Activated naive CD4-positive, alpha-beta T cell treated with anti-CD3 and anti-CD28 coated beads, Interleukin-2, amount 10 ng/mL, durations not matched to agents 7 days and 5 days (primary cell): ENCODE results near the gene RHO.
"Not testable (repeated sequence)": the region's sequence is repeated elsewhere in the genome, so short reads cannot be mapped to it uniquely, and the experiment has no call there.

Source experiments
- CTCF ChIA-PET: fragments of 350-600 bp; sonication (Branson Sonifier 250); formaldehyde crosslinking; loops from one replicate; lab custom pipeline; 2021; ENCODE audit warnings: antibody characterized with exemption; lab: Charles Lee
- DNase-seq: peaks from one replicate; pipeline ENCODE4 v3.0.0-alpha.2; 2020
- H3K27ac Mint-ChIP-seq: one replicate; pipeline ENCODE4 v1.8.0; 2021; ENCODE audit warnings: mild to moderate bottlenecking, moderate library complexity, mixed read lengths
- H3K27me3 Mint-ChIP-seq: one replicate; pipeline ENCODE4 v1.8.0; 2021; ENCODE audit warnings: mild to moderate bottlenecking, mixed read lengths
- H3K36me3 Mint-ChIP-seq: one replicate; pipeline ENCODE4 v1.8.0; 2021; ENCODE audit warnings: mixed read lengths
- H3K4me1 Mint-ChIP-seq: one replicate; pipeline ENCODE4 v1.8.0; 2021; ENCODE audit warnings: mixed read lengths
- H3K4me3 Mint-ChIP-seq: one replicate; pipeline ENCODE4 v1.8.0; 2021; ENCODE audit warnings: mild to moderate bottlenecking, moderate library complexity, mixed read lengths
- H3K9me3 Mint-ChIP-seq: one replicate; pipeline ENCODE4 v1.8.0; 2021; ENCODE audit warnings: mixed read lengths

Gene RHO

DNA sequence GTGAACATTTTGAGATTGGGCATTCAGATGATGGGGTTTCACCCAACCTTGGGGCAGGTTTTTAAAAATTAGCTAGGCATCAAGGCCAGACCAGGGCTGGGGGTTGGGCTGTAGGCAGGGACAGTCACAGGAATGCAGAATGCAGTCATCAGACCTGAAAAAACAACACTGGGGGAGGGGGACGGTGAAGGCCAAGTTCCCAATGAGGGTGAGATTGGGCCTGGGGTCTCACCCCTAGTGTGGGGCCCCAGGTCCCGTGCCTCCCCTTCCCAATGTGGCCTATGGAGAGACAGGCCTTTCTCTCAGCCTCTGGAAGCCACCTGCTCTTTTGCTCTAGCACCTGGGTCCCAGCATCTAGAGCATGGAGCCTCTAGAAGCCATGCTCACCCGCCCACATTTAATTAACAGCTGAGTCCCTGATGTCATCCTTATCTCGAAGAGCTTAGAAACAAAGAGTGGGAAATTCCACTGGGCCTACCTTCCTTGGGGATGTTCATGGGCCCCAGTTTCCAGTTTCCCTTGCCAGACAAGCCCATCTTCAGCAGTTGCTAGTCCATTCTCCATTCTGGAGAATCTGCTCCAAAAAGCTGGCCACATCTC, 6.1 kb downstream of the RHO start:
- Mint-ChIP-seq H3K4me3 (no peak overlapping the region), H3K4me1 (no peaks in the 10 kb centered on the region), H3K27ac (no peak overlapping the region), H3K27me3 (peaks cover 30% of the 10 kb centered on the region), H3K9me3 (no peaks in the 10 kb centered on the region), H3K36me3 (no peaks in the 10 kb centered on the region)
- DNase-seq: no peak
- CTCF ChIA-PET: interaction anchor here (1.0 kb wide), 1 partner anchor 44 kb away, joined by 3 read pairs; no protein-coding TSS in a partner anchor

DNA sequence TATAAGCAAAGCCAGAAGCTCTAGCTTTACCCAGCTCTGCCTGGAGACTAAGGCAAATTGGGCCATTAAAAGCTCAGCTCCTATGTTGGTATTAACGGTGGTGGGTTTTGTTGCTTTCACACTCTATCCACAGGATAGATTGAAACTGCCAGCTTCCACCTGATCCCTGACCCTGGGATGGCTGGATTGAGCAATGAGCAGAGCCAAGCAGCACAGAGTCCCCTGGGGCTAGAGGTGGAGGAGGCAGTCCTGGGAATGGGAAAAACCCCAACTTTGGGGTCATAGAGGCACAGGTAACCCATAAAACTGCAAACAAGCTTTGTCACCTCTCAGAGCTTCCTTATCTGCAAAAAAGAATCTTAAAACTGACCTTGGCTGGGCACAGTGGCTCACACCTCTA, 6.6 kb downstream of the RHO start:
- H3K4me3 Mint-ChIP-seq: no peak overlapping the region
- H3K9me3 Mint-ChIP-seq: no peaks in the 10 kb centered on the region
- H3K36me3 Mint-ChIP-seq: no peaks in the 10 kb centered on the region
- peaks cover 35% of the 10 kb centered on the region for H3K27me3 Mint-ChIP-seq
- H3K27ac Mint-ChIP-seq: no peak overlapping the region
- CTCF ChIA-PET: no interaction called here
- DNase-seq: no peak
- H3K4me1 Mint-ChIP-seq: no peaks in the 10 kb centered on the region

DNA sequence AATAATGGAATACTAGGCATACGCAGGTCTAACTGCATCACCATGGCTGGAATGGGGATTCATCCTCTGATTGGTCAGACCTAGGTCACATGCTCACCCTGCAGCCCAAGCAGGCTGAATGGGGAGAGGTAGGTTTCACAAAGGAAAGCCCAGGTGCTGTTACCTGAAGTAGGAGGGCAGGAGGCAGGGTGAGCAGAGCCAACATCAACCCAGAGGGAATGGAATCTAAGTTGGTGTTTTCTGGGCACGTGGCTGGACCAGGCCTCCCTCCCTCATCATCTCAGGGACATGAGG, 7.9 kb downstream of the RHO start:
- H3K36me3 Mint-ChIP-seq: no peaks in the 10 kb centered on the region
- no peak overlapping the region for H3K4me3 Mint-ChIP-seq
- CTCF ChIA-PET: no interaction called here
- H3K27ac Mint-ChIP-seq: no peak overlapping the region
- DNase-seq: no peak
- H3K9me3 Mint-ChIP-seq: no peaks in the 10 kb centered on the region
- no peaks in the 10 kb centered on the region for H3K4me1 Mint-ChIP-seq
- H3K27me3 Mint-ChIP-seq: peaks cover 32% of the 10 kb centered on the region

DNA sequence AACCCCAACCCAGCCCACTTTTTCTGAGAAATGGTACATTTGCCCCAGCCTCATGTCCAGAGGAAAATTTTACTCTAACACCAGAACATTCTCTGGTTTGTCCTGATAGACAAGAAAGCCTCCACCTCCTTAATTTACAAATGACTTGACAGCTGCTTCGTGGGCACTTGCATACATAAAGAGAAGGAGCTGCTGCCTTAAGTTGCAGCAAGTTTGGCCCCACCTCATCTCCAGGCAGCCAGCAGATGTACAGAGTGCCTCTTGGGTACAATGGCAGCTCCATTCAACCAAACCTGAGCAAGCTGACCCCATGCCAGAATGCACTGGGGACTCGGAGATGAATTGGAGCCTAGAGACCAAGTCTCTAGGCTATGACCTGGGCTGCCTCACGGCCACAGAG, 8.4 kb downstream of the RHO start:
- H3K27me3 Mint-ChIP-seq: peaks cover 32% of the 10 kb centered on the region
- no peak overlapping the region for H3K4me3 Mint-ChIP-seq
- H3K4me1 Mint-ChIP-seq: no peaks in the 10 kb centered on the region
- CTCF ChIA-PET: no interaction called here
- DNase-seq: no peak
- H3K9me3 Mint-ChIP-seq: no peaks in the 10 kb centered on the region
- H3K36me3 Mint-ChIP-seq: no peaks in the 10 kb centered on the region
- H3K27ac Mint-ChIP-seq: no peak overlapping the region

GRCh38 chr3:129539206-129539605, 10.8 kb downstream of the RHO start:
- Mint-ChIP-seq H3K27ac (no peak overlapping the region), H3K9me3 (no peaks in the 10 kb centered on the region), H3K36me3 (no peaks in the 10 kb centered on the region), H3K4me3 (no peak overlapping the region), H3K4me1 (no peaks in the 10 kb centered on the region), H3K27me3 (peaks cover 32% of the 10 kb centered on the region)
- CTCF ChIA-PET: no interaction called here
- DNase-seq: no peak

DNA sequence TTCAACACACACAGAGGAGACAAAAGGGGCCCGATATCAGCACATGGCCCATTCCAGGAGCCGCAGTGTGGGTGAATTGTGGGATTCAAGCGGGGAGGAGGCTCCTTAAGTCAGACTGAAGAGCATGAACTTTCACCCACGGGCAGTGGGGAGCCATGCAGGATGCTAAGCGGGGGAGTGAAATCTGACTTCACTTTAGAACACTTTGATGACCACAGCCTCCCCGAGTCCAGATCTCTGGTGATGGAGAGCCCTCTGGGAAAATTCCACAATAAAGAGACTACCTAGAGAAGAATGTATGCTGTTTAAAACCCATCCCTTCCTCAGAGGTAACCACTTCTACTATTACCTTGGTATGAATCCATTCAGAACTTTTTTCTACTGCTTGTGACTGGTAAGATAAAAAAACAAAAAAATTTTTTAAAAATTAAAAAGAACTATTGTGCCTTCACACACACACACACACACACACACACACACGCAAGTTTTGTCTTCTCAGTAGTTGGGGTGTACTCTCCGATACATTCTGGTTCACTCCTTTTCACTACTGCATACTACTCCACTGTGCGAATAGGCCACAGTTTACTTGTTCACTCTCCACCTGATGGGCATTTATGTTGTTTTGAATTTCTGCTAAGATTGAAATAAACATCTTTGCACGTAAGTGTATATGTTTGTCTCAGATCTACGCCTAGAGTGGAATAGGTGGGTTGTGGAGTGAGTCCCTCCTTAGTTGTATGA, 12.5 kb downstream of the RHO start:
- no peak overlapping the region for H3K27ac Mint-ChIP-seq
- CTCF ChIA-PET: no interaction called here
- no peak overlapping the region for H3K4me3 Mint-ChIP-seq
- no peaks in the 10 kb centered on the region for H3K4me1 Mint-ChIP-seq
- DNase-seq: no peak
- no peaks in the 10 kb centered on the region for H3K36me3 Mint-ChIP-seq
- H3K9me3 Mint-ChIP-seq: no peaks in the 10 kb centered on the region
- peaks cover 28% of the 10 kb centered on the region for H3K27me3 Mint-ChIP-seq

DNA sequence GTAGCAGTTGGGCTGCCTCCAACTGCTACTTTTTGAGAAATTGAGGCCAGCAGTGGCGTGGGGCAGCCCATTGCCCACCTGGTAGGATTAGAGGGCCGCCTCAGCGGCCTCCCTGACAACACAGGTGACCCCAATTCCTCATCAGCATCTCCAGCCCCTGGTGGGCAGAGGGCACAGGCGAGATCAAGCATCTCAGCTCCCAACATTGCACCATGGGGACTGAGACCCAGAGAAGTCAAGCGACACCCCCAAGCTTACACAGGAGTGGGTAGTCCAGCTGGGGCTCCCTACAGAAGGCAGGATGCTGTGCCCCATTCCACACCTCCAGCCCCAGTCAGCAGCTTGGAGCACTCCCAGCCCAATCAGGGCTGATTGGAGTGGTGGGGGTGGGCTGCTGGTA, 14.3 kb downstream of the RHO start:
- H3K27me3 Mint-ChIP-seq: peaks cover 17% of the 10 kb centered on the region
- no peaks in the 10 kb centered on the region for H3K36me3 Mint-ChIP-seq
- H3K9me3 Mint-ChIP-seq: no peaks in the 10 kb centered on the region
- H3K27ac Mint-ChIP-seq: no peak overlapping the region
- DNase-seq: no peak
- H3K4me3 Mint-ChIP-seq: no peak overlapping the region
- CTCF ChIA-PET: no interaction called here
- H3K4me1 Mint-ChIP-seq: no peaks in the 10 kb centered on the region

- CTCF ChIA-PET: no interaction called here
These were observed 14.8 kb downstream of the RHO start, which contains the start of gene H1-8 for GRCh38 chr3:129543156-129543790. Gene H1-8 (plus strand): TSS chr3:129543175. CDS start chr3:129543219, 44 bp downstream.

DNA sequence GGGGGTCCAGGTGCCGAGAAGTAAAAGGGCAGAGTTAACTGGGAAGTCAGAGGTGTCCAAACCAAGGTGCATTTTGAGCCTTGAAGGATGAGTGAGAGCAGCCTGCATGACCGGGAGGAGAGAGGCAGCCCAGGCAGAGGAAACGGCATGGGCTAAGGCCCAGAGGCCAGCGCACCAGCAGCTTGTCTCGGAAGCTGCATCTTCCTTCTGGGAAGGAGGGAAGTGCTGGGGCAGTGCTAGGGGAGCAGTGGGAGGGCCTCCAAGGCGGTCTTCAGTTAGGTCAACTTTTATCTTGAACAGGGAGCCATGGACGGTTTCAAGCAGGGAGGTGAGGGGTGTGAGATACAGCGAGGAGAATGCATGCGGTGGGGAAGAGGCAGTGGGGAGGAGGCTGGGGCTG, 15.6 kb downstream of the RHO start:
- no peak overlapping the region for H3K4me3 Mint-ChIP-seq
- no peak for DNase-seq
- H3K9me3 Mint-ChIP-seq: no peaks in the 10 kb centered on the region
- CTCF ChIA-PET: no interaction called here
- no peaks in the 10 kb centered on the region for H3K36me3 Mint-ChIP-seq
- no peak overlapping the region for H3K27ac Mint-ChIP-seq
- H3K27me3 Mint-ChIP-seq: peaks cover 16% of the 10 kb centered on the region
- H3K4me1 Mint-ChIP-seq: no peaks in the 10 kb centered on the region

More at GRCh38 chr3:129543156-129543790, 14.8 kb downstream of the RHO start, which contains the start of gene H1-8:
- DNase-seq: no peak
- Mint-ChIP-seq H3K4me3 (no peak within 1 kb of the TSS), H3K27ac (no peak within 1 kb of the TSS), H3K36me3 (no peaks in the 10 kb centered on the region), H3K9me3 (no peaks in the 10 kb centered on the region), H3K27me3 (peaks cover 12% of the 10 kb centered on the region), H3K4me1 (no peaks in the 10 kb centered on the region)

DNA sequence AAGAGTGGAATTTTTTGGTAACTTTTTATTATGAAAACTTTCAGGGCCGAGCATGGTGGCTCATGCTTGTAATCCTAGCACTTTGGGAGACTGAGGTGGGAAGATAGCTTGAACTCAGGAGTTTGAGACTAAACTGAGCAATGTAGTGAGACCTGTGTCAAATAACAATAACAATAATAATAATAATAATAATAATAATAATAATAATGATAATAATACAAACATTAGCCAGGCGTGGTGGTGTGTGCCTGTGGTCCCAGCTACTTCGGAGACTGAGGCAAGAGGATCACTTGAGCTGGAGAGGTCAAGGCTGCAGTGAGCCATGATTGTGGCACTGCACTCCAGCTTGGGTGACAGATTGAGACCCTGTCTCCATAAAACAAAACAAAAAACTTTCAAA, 17.5 kb downstream of the RHO start:
- CTCF ChIA-PET: interaction anchor here (0.8 kb wide), 1 partner anchor 18 kb away, joined by 3 read pairs; no protein-coding TSS in a partner anchor
- DNase-seq, H3K27ac Mint-ChIP-seq, H3K4me3 Mint-ChIP-seq, H3K36me3 Mint-ChIP-seq, H3K4me1 Mint-ChIP-seq, H3K9me3 Mint-ChIP-seq: not testable (repeated sequence)
- peaks cover 12% of the 10 kb centered on the region for H3K27me3 Mint-ChIP-seq

GRCh38 chr3:129547241-129547640, 18.8 kb downstream of the RHO start:
- Mint-ChIP-seq H3K36me3 (no peaks in the 10 kb centered on the region), H3K4me3 (no peak overlapping the region), H3K27ac (no peak overlapping the region), H3K27me3 (peaks cover 20% of the 10 kb centered on the region), H3K4me1 (no peaks in the 10 kb centered on the region), H3K9me3 (no peaks in the 10 kb centered on the region)
- DNase-seq: no peak
- CTCF ChIA-PET: no interaction called here

DNA sequence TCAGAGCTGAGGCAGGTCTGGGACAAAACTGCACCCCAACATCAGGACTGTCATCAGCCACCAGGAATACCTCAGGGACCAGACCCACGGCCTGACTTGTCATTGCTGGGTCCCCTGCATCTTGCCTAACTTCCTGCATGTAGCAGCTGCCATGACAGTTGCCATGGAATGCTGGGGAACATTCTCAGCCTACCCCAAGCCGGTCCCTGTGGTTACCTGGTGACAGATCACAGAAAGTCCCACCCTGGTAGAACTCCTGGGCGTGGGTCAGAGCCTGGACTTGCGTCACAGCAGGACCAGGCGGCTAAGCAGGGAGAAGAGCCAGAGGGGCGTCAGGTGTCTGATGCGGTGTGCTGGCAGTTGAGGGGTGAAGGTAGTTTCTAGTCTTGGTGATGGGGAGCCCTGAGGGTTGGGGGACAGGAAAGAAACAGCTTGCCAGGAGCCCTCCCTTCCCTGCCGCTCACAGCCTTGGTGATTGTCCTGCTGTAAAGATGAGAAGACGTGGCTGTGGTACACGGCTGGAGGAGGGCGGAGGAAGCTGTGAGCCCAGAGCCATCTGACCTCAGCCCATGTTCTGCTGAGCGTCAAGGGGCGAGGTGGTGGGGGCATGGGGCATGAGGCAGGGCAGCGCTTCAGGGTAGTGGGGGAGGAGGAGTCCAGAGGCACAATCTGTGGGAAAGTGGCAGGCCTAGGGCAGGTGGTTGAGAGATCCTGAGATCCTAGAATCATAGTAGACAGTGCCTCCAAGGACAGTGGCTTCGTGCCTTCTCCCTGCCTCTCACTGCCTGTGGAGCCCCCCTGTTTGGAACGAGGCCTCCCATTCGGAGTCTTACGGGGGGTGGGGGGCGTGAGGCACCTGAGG, 19.9 kb downstream of the RHO start:
- no peak for DNase-seq
- Mint-ChIP-seq H3K4me1 (no peaks in the 10 kb centered on the region), H3K9me3 (no peaks in the 10 kb centered on the region), H3K27me3 (peaks cover 30% of the 10 kb centered on the region), H3K27ac (no peak overlapping the region), H3K36me3 (no peaks in the 10 kb centered on the region), H3K4me3 (no peak overlapping the region)
- CTCF ChIA-PET: no interaction called here

DNA sequence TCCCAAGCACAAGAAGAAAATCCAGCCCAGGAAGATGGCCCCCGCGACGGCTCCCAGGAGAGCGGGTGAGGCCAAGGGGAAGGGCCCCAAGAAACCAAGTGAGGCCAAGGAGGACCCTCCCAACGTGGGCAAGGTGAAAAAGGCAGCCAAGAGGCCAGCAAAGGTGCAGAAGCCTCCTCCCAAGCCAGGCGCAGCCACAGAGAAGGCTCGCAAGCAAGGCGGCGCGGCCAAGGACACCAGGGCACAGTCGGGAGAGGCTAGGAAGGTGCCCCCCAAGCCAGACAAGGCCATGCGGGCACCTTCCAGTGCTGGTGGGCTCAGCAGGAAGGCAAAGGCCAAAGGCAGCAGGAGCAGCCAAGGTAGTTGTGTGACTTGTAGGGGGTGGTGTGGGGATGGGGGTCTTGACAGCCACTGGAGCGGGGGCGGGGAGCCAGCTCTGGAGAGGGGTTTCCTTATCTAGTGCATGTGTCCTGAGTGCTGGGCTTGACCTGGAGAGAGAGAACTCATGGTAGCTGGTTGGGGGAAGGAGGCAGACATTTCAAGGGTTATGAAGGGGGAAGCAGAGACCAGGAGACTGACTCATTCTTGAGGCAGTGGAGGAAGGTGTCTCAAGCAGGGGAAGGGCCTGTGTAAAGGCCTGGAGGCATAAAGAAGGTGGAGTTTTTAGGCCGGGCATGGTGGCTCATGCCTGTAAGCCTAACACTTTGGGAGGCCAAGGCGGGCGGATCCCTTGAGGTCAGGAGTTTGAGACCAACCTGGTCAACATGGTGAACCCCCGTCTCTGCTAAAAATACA, 20.8 kb downstream of the RHO start:
- Mint-ChIP-seq H3K4me1 (peaks cover 2% of the 10 kb centered on the region), H3K27me3 (peaks cover 38% of the 10 kb centered on the region), H3K9me3 (no peaks in the 10 kb centered on the region), H3K27ac (no peak overlapping the region), H3K36me3 (no peaks in the 10 kb centered on the region), H3K4me3 (no peak overlapping the region)
- no peak for DNase-seq
- CTCF ChIA-PET: interaction anchor here (1.3 kb wide), 1 partner anchor 10 kb away, joined by 3 read pairs; no protein-coding TSS in a partner anchor
